22Rv1 (cell line): ENCODE measurements around the gene GLP2R.

Experiments used
- CTCF ChIP-seq: fragments of 450-650 bp; IDR thresholded peaks from 2 replicates; pipeline ENCODE4 v1.5.1; 2017; ENCODE audit warnings: mild to moderate bottlenecking
- ZFX ChIP-seq: fragments of 450-650 bp; IDR thresholded peaks from 2 replicates; pipeline ENCODE4 v1.6.1; 2017; ENCODE audit warnings: antibody characterized with exemption, borderline replicate concordance

GRCh38 chr17:9887508-9887907 lies 61.8 kb downstream of the GLP2R start:
- TF ChIP-seq CTCF (no peak), ZFX (no peak)
